ENCODE data around the gene OTULINL.

OTULINL gene

GRCh38 chr5:14599476-14600127, 18.0 kb downstream of the OTULINL start:
- no peak for TF ChIP-seq CTCF (IDR thresholded peaks at IDR 0.05; ENCODE audit: extremely low read depth, missing control alignments)
- no peak for DNase-seq (ENCODE audit: low spot score)

GRCh38 chr5:14600846-14601245, 19.3 kb downstream of the OTULINL start:
- DNase-seq (ENCODE audit: low spot score), result no peak
- TF ChIP-seq CTCF (IDR thresholded peaks at IDR 0.05; ENCODE audit: extremely low read depth, missing control alignments), result no peak

GRCh38 chr5:14603141-14603540, 21.5 kb downstream of the OTULINL start:
- no peak for TF ChIP-seq CTCF (IDR thresholded peaks at IDR 0.05; ENCODE audit: extremely low read depth, missing control alignments)
- DNase-seq (ENCODE audit: low spot score), result no peak

- DNase-seq (ENCODE audit: low spot score), result no peak
- TF ChIP-seq CTCF (IDR thresholded peaks at IDR 0.05; ENCODE audit: extremely low read depth, missing control alignments), result no peak
These were observed 25.5 kb downstream of the OTULINL start for GRCh38 chr5:14607104-14607503.

GRCh38 chr5:14608169-14608568, 26.6 kb downstream of the OTULINL start:
- DNase-seq (ENCODE audit: low spot score), result no peak
- no peak for TF ChIP-seq CTCF (IDR thresholded peaks at IDR 0.05; ENCODE audit: extremely low read depth, missing control alignments)

GRCh38 chr5:14611737-14612136, 30.1 kb downstream of the OTULINL start:
- no peak for DNase-seq (ENCODE audit: low spot score)
- no peak for TF ChIP-seq CTCF (IDR thresholded peaks at IDR 0.05; ENCODE audit: extremely low read depth, missing control alignments)

GRCh38 chr5:14614490-14614889, 32.9 kb downstream of the OTULINL start:
- DNase-seq (ENCODE audit: low spot score), result no peak
- TF ChIP-seq CTCF (IDR thresholded peaks at IDR 0.05; ENCODE audit: extremely low read depth, missing control alignments), result no peak
